Gastrocnemius medialis (tissue), 4 donors: ENCODE measurements around the gene NFS1.

Experiments
- CTCF ChIP-seq, 5 experiments: fragments of 450-650 bp in 3 of 5; fragments of 200-600 bp in 2 of 5; sonication (generic) in 2 of 5; IDR thresholded peaks in 4 of 5; conservative IDR thresholded peaks in 1 of 5; 1 replicate in 4 of 5; 2 replicates in 1 of 5; pipeline ENCODE4 v1.5.1; 2016 to 2019; ENCODE audit warnings: antibody characterized with exemption in 5 of 5, mild to moderate bottlenecking in 3 of 5, moderate library complexity in 3 of 5
- POLR2A ChIP-seq, 2 donors: fragments of 450-650 bp; IDR thresholded peaks; one replicate each; pipeline ENCODE4 v1.6.1; 2017; ENCODE audit warnings: antibody characterized with exemption in 2 of 2, mild to moderate bottlenecking in 2 of 2, moderate library complexity in 2 of 2

GRCh38 chr20:35661053-35661452 is 38.1 kb downstream of the NFS1 start:
- TF ChIP-seq CTCF (IDR thresholded peaks at IDR 0.05 in 4 of 5, conservative IDR thresholded peaks at IDR 0.05 in 1 of 5) (no peak), POLR2A (IDR thresholded peaks at IDR 0.05) (no peak)
